GM21717 (cell line): ENCODE measurements around the gene TMEM240.
A peak's percentile ranks its signal among the peaks of the same experiment; 100 is the strongest.
"Not testable (repeated sequence)": the region's sequence is repeated elsewhere in the genome, so short reads cannot be mapped to it uniquely, and the experiment has no call there.

Experiments
- ATAC-seq: cut with Tn5 transposase; IDR thresholded peaks from one replicate; pipeline ENCODE4 v1.9.1; 2021; ENCODE audit warnings: mild to moderate bottlenecking, moderate library complexity; ENCODE audit not compliant: unreplicated experiment

TMEM240 gene

GRCh38 chr1:1527092-1527816 lies 13.2 kb downstream of the TMEM240 start:
- no peak for ATAC-seq

GRCh38 chr1:1526476-1526875 lies 13.9 kb downstream of the TMEM240 start:
- ATAC-seq = not testable (repeated sequence)

- ATAC-seq = not testable (repeated sequence)
Measured at GRCh38 chr1:1524750-1525383, 15.6 kb downstream of the TMEM240 start.

GRCh38 chr1:1523651-1524050 lies 16.8 kb downstream of the TMEM240 start:
- ATAC-seq = not testable (repeated sequence)

- ATAC-seq = not testable (repeated sequence)
Measured at GRCh38 chr1:1523226-1523625, 17.2 kb downstream of the TMEM240 start.

GRCh38 chr1:1522536-1522935 lies 17.9 kb downstream of the TMEM240 start:
- not testable (repeated sequence) for ATAC-seq

- ATAC-seq = no peak
Measured at GRCh38 chr1:1521331-1521730, 19.1 kb downstream of the TMEM240 start.

- not testable (repeated sequence) for ATAC-seq
Measured at GRCh38 chr1:1519805-1520505, 20.5 kb downstream of the TMEM240 start.

GRCh38 chr1:1518621-1519007 lies 21.8 kb downstream of the TMEM240 start:
- ATAC-seq = not testable (repeated sequence)

- ATAC-seq = no peak
Measured at GRCh38 chr1:1517973-1518620, 22.3 kb downstream of the TMEM240 start.

GRCh38 chr1:1516923-1517322 lies 23.5 kb downstream of the TMEM240 start:
- ATAC-seq = not testable (repeated sequence)

- not testable (repeated sequence) for ATAC-seq
Measured at GRCh38 chr1:1514376-1514775, 26.0 kb downstream of the TMEM240 start.

- not testable (repeated sequence) for ATAC-seq
Measured at GRCh38 chr1:1513675-1514074, 26.7 kb downstream of the TMEM240 start.

GRCh38 chr1:1512425-1512824 lies 28.0 kb downstream of the TMEM240 start:
- not testable (repeated sequence) for ATAC-seq

- ATAC-seq = peak; percentile 68
Measured at GRCh38 chr1:1511533-1512285, 28.7 kb downstream of the TMEM240 start, which contains the start of gene ATAD3A. TSS of gene ATAD3A (plus strand) at chr1:1512162. CDS start at chr1:1512269, 107 bp downstream.

GRCh38 chr1:1510912-1511532 lies 29.4 kb downstream of the TMEM240 start:
- ATAC-seq = no peak

- ATAC-seq = not testable (repeated sequence)
Measured at GRCh38 chr1:1509465-1509850, 31.0 kb downstream of the TMEM240 start.

GRCh38 chr1:1508775-1509464 lies 31.5 kb downstream of the TMEM240 start:
- ATAC-seq = not testable (repeated sequence)

GRCh38 chr1:1507305-1507704 lies 33.1 kb downstream of the TMEM240 start:
- ATAC-seq = no peak
